GM13977 (cell line): ENCODE data around the gene PRDM12.

Experiments used
- DNase-seq: peaks from one replicate; pipeline ENCODE4 v3.0.0; 2012; ENCODE audit warnings: low spot score
- in situ Hi-C: fragments of 300-500 bp; cut with MboI; formaldehyde crosslinking; loops from one replicate; pipeline ENCODE4 v1.12.0; 2022; ENCODE audit warnings: low sequenced_read_pairs, low pct_unique_long_range_greater_than_20kb, mixed read lengths, inconsistent platforms; ENCODE audit not compliant: unreplicated experiment
- TF ChIP-seq, protein P1 (sequence below): IDR thresholded peaks from 2 replicates; pipeline ENCODE4 v1.5.1; 2012; ENCODE audit warnings: mild to moderate bottlenecking, control low read depth; ENCODE audit not compliant: insufficient read depth; ENCODE audit errors: extremely low read depth, missing control alignments

Gene PRDM12

DNA sequence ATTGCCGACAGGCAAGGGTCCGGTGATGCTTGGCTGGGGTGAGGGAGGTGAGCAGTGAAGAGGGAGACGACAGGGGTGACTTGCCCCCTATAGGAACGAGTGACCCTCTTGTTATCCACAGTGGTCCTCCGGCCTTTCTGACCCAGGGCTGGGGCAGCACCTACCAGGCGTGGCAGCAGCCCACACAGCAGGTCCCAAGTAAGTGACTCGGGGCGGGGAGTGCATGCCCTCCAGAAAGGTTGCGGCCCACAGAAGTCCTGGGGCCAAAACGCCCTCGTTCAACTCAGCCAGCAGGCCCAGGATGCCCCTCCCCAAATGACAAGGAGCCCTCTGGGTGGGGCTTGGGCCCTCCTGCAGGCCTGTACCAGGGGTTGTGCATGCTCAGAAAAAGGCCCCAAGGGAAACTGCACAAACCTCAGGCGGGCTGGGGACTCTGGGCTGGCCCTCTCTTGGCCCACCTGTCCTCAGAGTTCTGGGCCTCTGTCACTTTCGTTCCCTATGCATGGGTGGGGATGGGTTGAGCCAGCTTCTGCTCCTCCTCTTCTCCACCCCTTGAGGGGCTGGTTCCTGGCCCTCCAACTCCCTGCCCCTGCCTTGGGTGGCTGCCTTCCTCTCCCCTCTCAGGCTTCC lies 32.2 kb upstream of the PRDM12 start:
- TF ChIP-seq, protein P1, sequence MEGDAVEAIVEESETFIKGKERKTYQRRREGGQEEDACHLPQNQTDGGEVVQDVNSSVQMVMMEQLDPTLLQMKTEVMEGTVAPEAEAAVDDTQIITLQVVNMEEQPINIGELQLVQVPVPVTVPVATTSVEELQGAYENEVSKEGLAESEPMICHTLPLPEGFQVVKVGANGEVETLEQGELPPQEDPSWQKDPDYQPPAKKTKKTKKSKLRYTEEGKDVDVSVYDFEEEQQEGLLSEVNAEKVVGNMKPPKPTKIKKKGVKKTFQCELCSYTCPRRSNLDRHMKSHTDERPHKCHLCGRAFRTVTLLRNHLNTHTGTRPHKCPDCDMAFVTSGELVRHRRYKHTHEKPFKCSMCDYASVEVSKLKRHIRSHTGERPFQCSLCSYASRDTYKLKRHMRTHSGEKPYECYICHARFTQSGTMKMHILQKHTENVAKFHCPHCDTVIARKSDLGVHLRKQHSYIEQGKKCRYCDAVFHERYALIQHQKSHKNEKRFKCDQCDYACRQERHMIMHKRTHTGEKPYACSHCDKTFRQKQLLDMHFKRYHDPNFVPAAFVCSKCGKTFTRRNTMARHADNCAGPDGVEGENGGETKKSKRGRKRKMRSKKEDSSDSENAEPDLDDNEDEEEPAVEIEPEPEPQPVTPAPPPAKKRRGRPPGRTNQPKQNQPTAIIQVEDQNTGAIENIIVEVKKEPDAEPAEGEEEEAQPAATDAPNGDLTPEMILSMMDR: no peak
- no peak for DNase-seq
- in situ Hi-C loops: no loop called here

DNA sequence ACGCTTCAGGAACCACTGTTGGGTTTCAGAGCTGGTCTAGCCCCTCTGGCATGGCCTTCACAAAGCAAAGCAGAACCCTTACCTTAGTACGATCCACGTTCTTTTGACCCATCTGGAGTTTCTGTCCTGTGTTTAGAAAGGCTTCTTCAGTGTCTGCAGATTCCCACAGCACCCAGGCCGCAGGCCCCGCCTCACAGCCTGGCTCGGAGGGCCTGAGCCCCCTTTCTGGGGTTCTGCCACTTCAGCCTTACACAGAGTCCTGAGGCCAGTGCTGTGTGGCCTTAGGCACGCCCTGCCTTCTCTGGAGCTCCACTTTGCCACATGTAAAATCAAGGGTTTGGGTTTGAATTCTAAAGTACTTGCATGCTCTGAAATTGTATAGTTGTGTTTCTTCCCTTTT lies 31.6 kb upstream of the PRDM12 start:
- no peak for DNase-seq
- in situ Hi-C loops: no loop called here
- TF ChIP-seq, protein P1: no peak

DNA sequence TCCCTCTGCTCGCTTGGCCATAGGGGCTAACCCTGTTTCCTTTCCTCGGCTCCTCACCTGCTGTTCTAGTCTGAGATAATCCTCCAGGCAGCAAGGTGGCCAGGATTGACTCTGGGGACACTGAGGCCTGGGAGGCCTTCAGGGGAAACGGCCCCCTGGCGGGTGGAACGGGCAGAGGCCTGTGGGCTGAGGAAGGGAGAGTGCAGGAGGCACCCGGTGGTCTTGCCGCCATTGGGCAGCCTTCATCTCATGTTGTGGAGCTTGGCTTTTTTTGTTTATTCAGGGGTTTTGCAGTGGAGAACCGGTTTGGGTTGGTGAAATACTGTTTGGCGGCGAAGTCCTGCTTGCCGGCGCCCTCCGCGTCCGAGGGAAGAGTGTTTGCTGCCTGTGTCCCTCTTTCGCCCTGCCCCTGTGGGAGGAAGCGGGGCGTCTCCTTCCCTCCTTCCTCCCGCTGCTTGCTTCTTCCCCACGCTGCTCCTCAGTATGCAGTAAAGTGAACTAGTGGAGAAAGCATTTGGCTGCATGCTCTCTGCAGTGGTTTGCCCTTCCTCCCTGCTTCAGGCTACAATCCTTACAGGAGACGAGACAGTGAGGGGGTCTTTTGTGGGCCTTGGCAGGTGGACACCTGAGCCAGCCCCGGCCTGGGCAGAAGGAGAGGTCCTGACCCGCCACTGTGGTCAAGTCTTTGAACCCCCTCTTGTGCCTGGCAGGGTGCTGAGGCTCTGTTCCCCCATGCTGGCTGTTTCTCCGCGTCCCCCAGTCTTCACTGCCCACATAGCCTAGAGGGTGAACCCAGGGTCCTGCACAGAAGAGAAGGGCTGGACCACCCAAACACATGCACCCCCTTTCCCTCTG lies 30.8 kb upstream of the PRDM12 start:
- TF ChIP-seq, protein P1: no peak
- in situ Hi-C loops: no loop called here

GRCh38 chr9:130634191-130634768 lies 30.1 kb upstream of the PRDM12 start:
- TF ChIP-seq, protein P1: no peak
- in situ Hi-C loops: no loop called here
- no peak for DNase-seq

More for the DNA sequence above, 30.8 kb upstream of the PRDM12 start:
- no peak for DNase-seq

GRCh38 chr9:130634801-130635200 lies 29.6 kb upstream of the PRDM12 start:
- in situ Hi-C loops: no loop called here
- TF ChIP-seq, protein P1: no peak
- no peak for DNase-seq

- no peak for DNase-seq
- in situ Hi-C loops: no loop called here
- TF ChIP-seq, protein P1: no peak
Observed at GRCh38 chr9:130635306-130635705, 29.1 kb upstream of the PRDM12 start.
